ENCODE measurements around the gene SERGEF.

The SERGEF gene

GRCh38 chr11:17954395-17955252 lies 58.2 kb downstream of the SERGEF start:
- no peak overlapping the region for H3K4me3 ChIP-seq
- DNase-seq (ENCODE audit: low spot score in 2 of 2): no peak
- H3K4me1 ChIP-seq: no peaks in the 10 kb centered on the region
- in situ Hi-C loops (cut with MboI; ENCODE audit: low sequenced_read_pairs): no loop called here
- no peaks in the 10 kb centered on the region for H3K27me3 ChIP-seq (ENCODE audit: low read depth)
- no peaks in the 10 kb centered on the region for H3K9me3 ChIP-seq
- peaks cover 39% of the 10 kb centered on the region for H3K36me3 ChIP-seq (replicated peaks)

GRCh38 chr11:17952487-17952886 lies 60.4 kb downstream of the SERGEF start:
- no peak for DNase-seq (ENCODE audit: low spot score in 2 of 2)
- Histone ChIP-seq H3K9me3 (no peaks in the 10 kb centered on the region), H3K4me1 (no peaks in the 10 kb centered on the region), H3K4me3 (no peak overlapping the region), H3K36me3 (replicated peaks) (peaks cover 39% of the 10 kb centered on the region), H3K27me3 (ENCODE audit: low read depth) (no peaks in the 10 kb centered on the region)
- in situ Hi-C loops (cut with MboI; ENCODE audit: low sequenced_read_pairs): no loop called here

GRCh38 chr11:17951685-17952388 lies 61.0 kb downstream of the SERGEF start:
- DNase-seq (ENCODE audit: low spot score in 2 of 2): no peak
- Histone ChIP-seq H3K36me3 (replicated peaks) (peaks cover 34% of the 10 kb centered on the region), H3K4me1 (no peaks in the 10 kb centered on the region), H3K27me3 (ENCODE audit: low read depth) (no peaks in the 10 kb centered on the region), H3K9me3 (no peaks in the 10 kb centered on the region), H3K4me3 (no peak overlapping the region)
- in situ Hi-C loops (cut with MboI; ENCODE audit: low sequenced_read_pairs): no loop called here

GRCh38 chr11:17950644-17951043 lies 62.2 kb downstream of the SERGEF start:
- no peaks in the 10 kb centered on the region for H3K9me3 ChIP-seq
- DNase-seq (ENCODE audit: low spot score in 2 of 2): no peak
- H3K4me1 ChIP-seq: no peaks in the 10 kb centered on the region
- H3K4me3 ChIP-seq: no peak overlapping the region
- in situ Hi-C loops (cut with MboI; ENCODE audit: low sequenced_read_pairs): no loop called here
- peaks cover 27% of the 10 kb centered on the region for H3K36me3 ChIP-seq (replicated peaks)
- H3K27me3 ChIP-seq (ENCODE audit: low read depth): no peaks in the 10 kb centered on the region

GRCh38 chr11:17948296-17948695 lies 64.6 kb downstream of the SERGEF start:
- Histone ChIP-seq H3K4me1 (no peaks in the 10 kb centered on the region), H3K4me3 (no peak overlapping the region), H3K36me3 (replicated peaks) (peaks cover 19% of the 10 kb centered on the region), H3K9me3 (no peaks in the 10 kb centered on the region), H3K27me3 (ENCODE audit: low read depth) (no peaks in the 10 kb centered on the region)
- in situ Hi-C loops (cut with MboI; ENCODE audit: low sequenced_read_pairs): no loop called here
- no peak for DNase-seq (ENCODE audit: low spot score in 2 of 2)

- in situ Hi-C loops (cut with MboI; ENCODE audit: low sequenced_read_pairs): no loop called here
- Histone ChIP-seq H3K4me1 (no peaks in the 10 kb centered on the region), H3K4me3 (no peak overlapping the region), H3K9me3 (no peaks in the 10 kb centered on the region; the same call in 1 of the 2 replicates), H3K27me3 (ENCODE audit: low read depth) (no peaks in the 10 kb centered on the region), H3K36me3 (replicated peaks) (peaks cover 3% of the 10 kb centered on the region; the same call in 1 of the 2 replicates)
- DNase-seq (ENCODE audit: low spot score in 2 of 2): no peak
Observed at GRCh38 chr11:17939542-17939941, 73.3 kb downstream of the SERGEF start.

- H3K27me3 ChIP-seq (ENCODE audit: low read depth): no peaks in the 10 kb centered on the region
- no peak for DNase-seq (ENCODE audit: low spot score in 2 of 2)
- H3K36me3 ChIP-seq (replicated peaks): no peaks in the 10 kb centered on the region; the same call in 1 of the 2 replicates
- H3K9me3 ChIP-seq: no peaks in the 10 kb centered on the region; the same call in 1 of the 2 replicates
- no peaks in the 10 kb centered on the region for H3K4me1 ChIP-seq
- in situ Hi-C loops (cut with MboI; ENCODE audit: low sequenced_read_pairs): no loop called here
- no peak overlapping the region for H3K4me3 ChIP-seq
Observed at GRCh38 chr11:17936790-17937189, 76.1 kb downstream of the SERGEF start.

- Histone ChIP-seq H3K9me3 (no peaks in the 10 kb centered on the region), H3K27me3 (ENCODE audit: low read depth) (no peaks in the 10 kb centered on the region), H3K36me3 (replicated peaks) (no peaks in the 10 kb centered on the region; the same call in 1 of the 2 replicates), H3K4me3 (no peak overlapping the region), H3K4me1 (no peaks in the 10 kb centered on the region)
- DNase-seq (ENCODE audit: low spot score in 2 of 2): no peak
- in situ Hi-C loops (cut with MboI; ENCODE audit: low sequenced_read_pairs): no loop called here
Observed at GRCh38 chr11:17934194-17934593, 78.7 kb downstream of the SERGEF start.

- no peak for DNase-seq (ENCODE audit: low spot score in 2 of 2)
- H3K4me1 ChIP-seq: no peaks in the 10 kb centered on the region
- no peaks in the 10 kb centered on the region for H3K9me3 ChIP-seq
- H3K27me3 ChIP-seq (ENCODE audit: low read depth): no peaks in the 10 kb centered on the region
- in situ Hi-C loops (cut with MboI; ENCODE audit: low sequenced_read_pairs): no loop called here
- no peaks in the 10 kb centered on the region; the same call in 1 of the 2 replicates for H3K36me3 ChIP-seq (replicated peaks)
- H3K4me3 ChIP-seq: no peak overlapping the region
Observed at GRCh38 chr11:17933708-17934107, 79.1 kb downstream of the SERGEF start.

- DNase-seq (ENCODE audit: low spot score in 2 of 2): no peak
- Histone ChIP-seq H3K4me3 (no peak overlapping the region), H3K36me3 (replicated peaks) (no peaks in the 10 kb centered on the region; the same call in 1 of the 2 replicates), H3K9me3 (no peaks in the 10 kb centered on the region), H3K4me1 (no peaks in the 10 kb centered on the region), H3K27me3 (ENCODE audit: low read depth) (no peaks in the 10 kb centered on the region)
- in situ Hi-C loops (cut with MboI; ENCODE audit: low sequenced_read_pairs): no loop called here
Observed at GRCh38 chr11:17932472-17932871, 80.4 kb downstream of the SERGEF start.

- no peaks in the 10 kb centered on the region for H3K4me1 ChIP-seq
- no peaks in the 10 kb centered on the region for H3K27me3 ChIP-seq (ENCODE audit: low read depth)
- no peaks in the 10 kb centered on the region; the same call in 1 of the 2 replicates for H3K36me3 ChIP-seq (replicated peaks)
- DNase-seq (ENCODE audit: low spot score in 2 of 2): no peak
- in situ Hi-C loops (cut with MboI; ENCODE audit: low sequenced_read_pairs): no loop called here
- no peaks in the 10 kb centered on the region for H3K9me3 ChIP-seq
- no peak overlapping the region for H3K4me3 ChIP-seq
Observed at GRCh38 chr11:17931595-17931994, 81.3 kb downstream of the SERGEF start.

- no peak for DNase-seq (ENCODE audit: low spot score in 2 of 2)
- H3K4me3 ChIP-seq: no peak overlapping the region
- in situ Hi-C loops (cut with MboI; ENCODE audit: low sequenced_read_pairs): no loop called here
- H3K4me1 ChIP-seq: no peaks in the 10 kb centered on the region
- H3K27me3 ChIP-seq (ENCODE audit: low read depth): no peaks in the 10 kb centered on the region
- H3K36me3 ChIP-seq (replicated peaks): no peaks in the 10 kb centered on the region; the same call in none of the 2 replicates
- no peaks in the 10 kb centered on the region for H3K9me3 ChIP-seq
Observed at GRCh38 chr11:17930544-17931125, 82.2 kb downstream of the SERGEF start.

GRCh38 chr11:17929171-17929570 lies 83.7 kb downstream of the SERGEF start:
- H3K36me3 ChIP-seq (replicated peaks): no peaks in the 10 kb centered on the region; the same call in none of the 2 replicates

More at GRCh38 chr11:17929171-17929570, 83.7 kb downstream of the SERGEF start:
- no peaks in the 10 kb centered on the region for H3K27me3 ChIP-seq (ENCODE audit: low read depth)
- no peak overlapping the region for H3K4me3 ChIP-seq
- in situ Hi-C loops (cut with MboI; ENCODE audit: low sequenced_read_pairs): no loop called here
- no peaks in the 10 kb centered on the region for H3K9me3 ChIP-seq
- no peak for DNase-seq (ENCODE audit: low spot score in 2 of 2)
- peaks cover 5% of the 10 kb centered on the region; the same call in 1 of the 2 replicates for H3K4me1 ChIP-seq

Measured in HAP-1 (cell line).